H9 (cell line): ENCODE data around the gene LGALS9. TPM values are rescaled to one million over a fixed set of nuclear protein-coding genes. Genes with fewer than 3 reads are reported as not detected.

Experiments used
- DNase-seq: peaks from one replicate; pipeline ENCODE4 v3.0.0-alpha.2; 2017
- H2AFZ ChIP-seq: one replicate; pipeline ENCODE4 v1.6.1; 2013; ENCODE audit warnings: mild to moderate bottlenecking, low read length, control low read depth, moderate library complexity
- H2AK5ac ChIP-seq: 2 replicates; pipeline ENCODE4 v1.6.1; 2013; ENCODE audit warnings: low read length, control low read depth, mixed read lengths; ENCODE audit not compliant: insufficient read length
- H2BK120ac ChIP-seq: one replicate; pipeline ENCODE4 v1.6.1; 2013; ENCODE audit warnings: low read depth, mild to moderate bottlenecking, low read length, control low read depth, inconsistent platforms; ENCODE audit not compliant: poor library complexity, severe bottlenecking
- H2BK12ac ChIP-seq: 2 replicates; pipeline ENCODE4 v1.6.1; 2013; ENCODE audit warnings: low read length, control low read depth, mixed read lengths, low read depth; ENCODE audit not compliant: insufficient read length
- H2BK15ac ChIP-seq: 2 replicates; pipeline ENCODE4 v1.6.1; 2013; ENCODE audit warnings: low read depth, low read length, control low read depth
- H2BK20ac ChIP-seq: one replicate; pipeline ENCODE4 v1.6.1; 2013; ENCODE audit warnings: low read depth, mild to moderate bottlenecking, low read length, control low read depth, inconsistent platforms; ENCODE audit not compliant: poor library complexity, severe bottlenecking
- H2BK5ac ChIP-seq: 2 replicates; pipeline ENCODE4 v1.6.1; 2013; ENCODE audit warnings: low read length, control low read depth, mixed read lengths; ENCODE audit not compliant: insufficient read length
- H3K14ac ChIP-seq: 2 replicates; pipeline ENCODE4 v1.6.1; 2013; ENCODE audit warnings: low read length, control low read depth; ENCODE audit not compliant: insufficient read depth
- H3K18ac ChIP-seq: 2 replicates; pipeline ENCODE4 v1.6.1; 2013; ENCODE audit warnings: low read depth, mild to moderate bottlenecking, mixed read lengths, low read length, control low read depth; ENCODE audit not compliant: insufficient read length
- H3K23ac ChIP-seq: 2 replicates; pipeline ENCODE4 v1.6.1; 2013; ENCODE audit warnings: low read length, control low read depth, mixed read lengths, low read depth; ENCODE audit not compliant: insufficient read length
- H3K23me2 ChIP-seq: 2 replicates; pipeline ENCODE4 v1.6.1; 2013; ENCODE audit warnings: low read depth, mild to moderate bottlenecking, mixed read lengths, low read length, control low read depth; ENCODE audit not compliant: insufficient read length, poor library complexity, severe bottlenecking
- H3K27ac ChIP-seq: 2 replicates; pipeline ENCODE4 v1.5.1; 2013; ENCODE audit warnings: low read length, control low read depth, mixed read lengths, low read depth; ENCODE audit not compliant: insufficient read length
- H3K27me3 ChIP-seq: 2 replicates; pipeline ENCODE4 v1.6.1; 2013; ENCODE audit warnings: low read length, control low read depth, inconsistent platforms; ENCODE audit not compliant: insufficient read depth
- H3K4ac ChIP-seq: 2 replicates; pipeline ENCODE4 v1.6.1; 2013; ENCODE audit warnings: low read depth, mild to moderate bottlenecking, control low read depth, inconsistent platforms, low read length, moderate library complexity
- H3K4me1 ChIP-seq: 2 replicates; pipeline ENCODE4 v1.6.1; 2013; ENCODE audit warnings: low read length, control low read depth, inconsistent platforms; ENCODE audit not compliant: insufficient read depth
- H3K4me2 ChIP-seq: 2 replicates; pipeline ENCODE4 v1.6.1; 2013; ENCODE audit warnings: low read length, control low read depth, mixed read lengths; ENCODE audit not compliant: insufficient read length, insufficient read depth
- H3K56ac ChIP-seq: 2 replicates; pipeline ENCODE4 v1.6.1; 2013; ENCODE audit warnings: low read depth, mild to moderate bottlenecking, mixed read lengths, low read length, control low read depth; ENCODE audit not compliant: insufficient read length
- H3K79me1 ChIP-seq: 2 replicates; pipeline ENCODE4 v1.6.1; 2013; ENCODE audit warnings: low read depth, mild to moderate bottlenecking, moderate library complexity, low read length, control low read depth, inconsistent platforms; ENCODE audit not compliant: insufficient read depth, poor library complexity, severe bottlenecking
- H3K79me2 ChIP-seq: 2 replicates; pipeline ENCODE4 v1.6.1; 2013; ENCODE audit warnings: low read length, control low read depth, inconsistent platforms; ENCODE audit not compliant: insufficient read depth
- H3K9ac ChIP-seq: 2 replicates; pipeline ENCODE4 v1.6.1; 2013; ENCODE audit warnings: low read length, control low read depth, mixed read lengths; ENCODE audit not compliant: insufficient read length; ENCODE audit errors: extremely low read depth
- H3K9me3 ChIP-seq: one replicate; pipeline ENCODE4 v1.6.1; 2013; ENCODE audit warnings: low read depth, low read length, inconsistent platforms; ENCODE audit not compliant: control insufficient read depth
- H3T11ph ChIP-seq: one replicate; pipeline ENCODE4 v1.6.1; 2013; ENCODE audit warnings: mild to moderate bottlenecking, low read length, control low read depth, inconsistent platforms
- H4K20me1 ChIP-seq: one replicate; pipeline ENCODE4 v1.6.1; 2013; ENCODE audit not compliant: control insufficient read depth, insufficient read length, insufficient read depth
- H4K5ac ChIP-seq: 2 replicates; pipeline ENCODE4 v1.6.1; 2013; ENCODE audit warnings: low read depth, mild to moderate bottlenecking, mixed read lengths, low read length, control low read depth; ENCODE audit not compliant: insufficient read length
- H4K8ac ChIP-seq: replicated peaks from 2 replicates; pipeline ENCODE4 v1.6.1; 2013; ENCODE audit warnings: low read length, control low read depth, mixed read lengths, low read depth; ENCODE audit not compliant: insufficient read length
- H4K91ac ChIP-seq: 2 replicates; pipeline ENCODE4 v1.6.1; 2013; ENCODE audit warnings: low read depth, mild to moderate bottlenecking, moderate library complexity, mixed read lengths, low read length, control low read depth; ENCODE audit not compliant: insufficient read length
- H3K27ac Mint-ChIP-seq, 3 experiments: 2 replicates in 2 of 3; 3 replicates in 1 of 3; pipeline ENCODE4 v1.8.0; 2020 to 2021; ENCODE audit warnings: mixed read lengths in 3 of 3, mild to moderate bottlenecking in 1 of 3, moderate library complexity in 1 of 3
- H3K27me3 Mint-ChIP-seq: 2 replicates; pipeline ENCODE4 v1.8.0; 2021; ENCODE audit warnings: low read depth, mild to moderate bottlenecking, moderate library complexity, mixed read lengths
- H3K36me3 Mint-ChIP-seq, 3 experiments: 2 replicates in 2 of 3; 3 replicates in 1 of 3; pipeline ENCODE4 v1.8.0; 2020 to 2021; ENCODE audit warnings: low read depth in 3 of 3, mixed read lengths in 3 of 3; ENCODE audit not compliant: insufficient read depth in 1 of 3
- H3K4me1 Mint-ChIP-seq, 2 experiments: 2 replicates each; pipeline ENCODE4 v1.8.0; 2020; ENCODE audit warnings: mixed read lengths in 2 of 2
- H3K4me3 Mint-ChIP-seq, 2 experiments: 2 replicates in 1 of 2; 3 replicates in 1 of 2; pipeline ENCODE4 v1.8.0; 2020 to 2021; ENCODE audit warnings: mild to moderate bottlenecking in 2 of 2, mixed read lengths in 2 of 2, moderate library complexity in 1 of 2
- H3K9me3 Mint-ChIP-seq, 2 experiments: 2 replicates in 1 of 2; 3 replicates in 1 of 2; pipeline ENCODE4 v1.8.0; 2020; ENCODE audit warnings: mild to moderate bottlenecking in 2 of 2, mixed read lengths in 2 of 2, moderate library complexity in 1 of 2
- CTCF ChIP-seq: fragments of 200-600 bp; sonication (generic); conservative IDR thresholded peaks from 3 replicates; pipeline ENCODE4 v1.8.0; 2021; ENCODE audit warnings: antibody characterized with exemption, mild to moderate bottlenecking
- WGBS: extraction: QIAGEN DNeasy Blood & Tissue Kit; methylation state at CpG from one replicate; pipeline ENCODE4 v1.1.7; 2013; ENCODE audit warnings: missing lambda C conversion rate, low lambda C conversion rate, mixed read lengths; ENCODE audit not compliant: insufficient read length; ENCODE audit errors: extremely low coverage; 5-methylcytosine and 5-hydroxymethylcytosine counted together
- total RNA-seq: library from RNA; stranded (reverse); gene quantifications from 2 replicates; pipeline ENCODE4 v1.2.1, GENCODE V29; 2021

Gene LGALS9
- total RNA-seq, 1 experiment from 2014 or later: 2.5 TPM

DNA sequence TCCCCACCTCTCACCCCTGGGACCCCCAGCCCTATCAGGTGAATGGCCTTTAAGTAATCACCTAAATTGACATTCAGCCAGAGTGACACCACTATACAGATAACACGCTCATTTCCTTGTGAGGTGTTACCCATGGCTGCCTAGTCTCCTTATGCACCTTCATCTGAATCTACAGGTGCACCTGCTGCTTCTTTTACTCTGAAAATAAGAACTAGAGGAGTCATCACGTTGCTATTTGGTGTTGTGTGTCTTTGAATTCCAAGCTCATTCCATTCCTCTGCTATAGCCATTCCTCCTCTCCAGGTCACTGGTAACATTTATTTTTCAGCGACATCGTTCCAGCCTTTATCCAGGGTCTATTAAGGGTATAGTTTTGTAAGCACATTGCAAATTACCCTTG, 9.8 kb downstream of the LGALS9 start:
- H3K23ac ChIP-seq: no peak overlapping the region
- H2AK5ac ChIP-seq: no peak overlapping the region
- H4K20me1 ChIP-seq: no peaks in the 10 kb centered on the region
- no peak overlapping the region for H2BK15ac ChIP-seq
- no peak overlapping the region for H3K4me3 Mint-ChIP-seq
- no peak overlapping the region for H2BK20ac ChIP-seq
- no peak overlapping the region for H2AFZ ChIP-seq
- no peak overlapping the region for H3K4ac ChIP-seq
- no peak overlapping the region for H3K27ac ChIP-seq
- H3K23me2 ChIP-seq: no peaks in the 10 kb centered on the region
- no peaks in the 10 kb centered on the region; a peak in 2 of 7 replicates for H3K36me3 Mint-ChIP-seq
- DNase-seq: no peak
- H3K79me2 ChIP-seq: no peaks in the 10 kb centered on the region
- no peak overlapping the region for H2BK120ac ChIP-seq
- no peak overlapping the region for H3K9ac ChIP-seq
- no peaks in the 10 kb centered on the region for H3K79me1 ChIP-seq
- H3K4me2 ChIP-seq: no peak overlapping the region
- no peak overlapping the region for H3K27ac Mint-ChIP-seq
- H3K9me3 ChIP-seq: no peaks in the 10 kb centered on the region
- no peaks in the 10 kb centered on the region for H3K4me1 ChIP-seq
- no peak for TF ChIP-seq CTCF
- H2BK5ac ChIP-seq: no peak overlapping the region
- no peak overlapping the region for H3K18ac ChIP-seq
- H3K14ac ChIP-seq: no peak overlapping the region
- no peaks in the 10 kb centered on the region for H3K27me3 ChIP-seq
- H3K27me3 Mint-ChIP-seq: no peaks in the 10 kb centered on the region; the same call in 1 of the 2 replicates
- no peak overlapping the region for H4K5ac ChIP-seq
- WGBS: no CpG with 5 or more reads among the region's 4 CpGs
- H3K4me1 Mint-ChIP-seq: peaks cover 4 to 5% of the 10 kb centered on the region in 2 experiments; a peak in 3 of 4 replicates
- H4K8ac ChIP-seq: no peak overlapping the region
- no peak overlapping the region for H3T11ph ChIP-seq
- H3K56ac ChIP-seq: no peak overlapping the region
- no peaks in the 10 kb centered on the region for H3K9me3 Mint-ChIP-seq
- no peak overlapping the region for H4K91ac ChIP-seq
- no peak overlapping the region for H2BK12ac ChIP-seq
